Stomach (tissue), 4 donors: ENCODE measurements around the gene FHAD1.

ENCODE experiments used
- CTCF ChIP-seq, 7 experiments: fragments of 450-650 bp in 4 of 7; fragments of 200-600 bp in 3 of 7; sonication (generic) in 3 of 7; IDR thresholded peaks; one replicate each; pipeline ENCODE4 v1.5.1; 2016 to 2019; ENCODE audit warnings: antibody characterized with exemption in 7 of 7, control low read depth in 2 of 7, mild to moderate bottlenecking in 1 of 7
- EP300 ChIP-seq: sonication (generic); formaldehyde crosslinking; IDR thresholded peaks from one replicate; pipeline ENCODE4 v1.6.1; 2017; ENCODE audit warnings: antibody characterized with exemption
- POLR2A ChIP-seq, 4 donors: fragments of 450-650 bp; IDR thresholded peaks; one replicate each; pipeline ENCODE4 v1.6.1; 2016; ENCODE audit warnings: antibody characterized with exemption in 4 of 4, control low read depth in 2 of 4, mild to moderate bottlenecking in 1 of 4, moderate library complexity in 1 of 4

DNA sequence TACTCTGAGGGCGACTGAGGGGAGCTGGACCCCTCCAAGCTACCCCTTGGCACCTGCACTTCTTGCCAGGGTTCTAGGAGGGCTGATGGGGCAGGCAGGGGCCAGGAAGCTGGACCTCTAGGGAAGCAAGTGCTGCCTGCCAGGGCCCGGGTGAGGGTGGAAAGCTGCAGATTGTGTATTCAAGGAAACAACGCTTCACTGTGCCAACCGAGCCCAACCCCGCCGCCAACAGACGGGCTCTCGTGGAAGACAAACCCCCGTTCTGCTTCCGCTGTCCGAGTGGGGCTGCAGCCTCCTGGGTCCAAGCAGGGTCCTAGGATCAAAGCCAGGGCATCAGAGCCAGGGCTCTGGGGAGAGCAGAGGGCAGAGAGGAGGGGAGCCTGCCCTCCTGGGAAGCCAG lies 165.8 kb downstream of the FHAD1 start:
- no peak for TF ChIP-seq POLR2A (IDR thresholded peaks at IDR 0.05)
- no peak for TF ChIP-seq CTCF (IDR thresholded peaks at IDR 0.05)
- no peak for TF ChIP-seq EP300
